AG04450 (cell line): ENCODE measurements around the gene MPV17L. TPM values are rescaled to one million over a fixed set of nuclear protein-coding genes. Genes with fewer than 3 reads are reported as not detected.
A peak's percentile ranks its signal among the peaks of the same experiment; 100 is the strongest.
"Not testable (repeated sequence)": the region's sequence is repeated elsewhere in the genome, so short reads cannot be mapped to it uniquely, and the experiment has no call there.

Experiments
- CTCF ChIA-PET: fragments of 300-600, 350-600 bp; formaldehyde crosslinking; extraction: SDS; loops from one replicate; lab custom pipeline; 2022; ENCODE audit warnings: antibody characterized with exemption, inconsistent platforms; lab: Charles Lee
- POLR2A ChIA-PET: fragments of 350-600 bp; formaldehyde crosslinking; extraction: SDS; loops from one replicate; lab custom pipeline; 2021; ENCODE audit warnings: antibody characterized with exemption, inconsistent platforms; lab: Yijun Ruan, JAX
- DNase-seq: peaks from one replicate; pipeline ENCODE4 v3.0.0-alpha.2; 2011; ENCODE audit warnings: low read depth, low spot score
- H3K27ac ChIP-seq: one replicate; pipeline ENCODE4 v1.5.1; 2012; ENCODE audit warnings: low read depth, low read length, control low read depth
- H3K27me3 ChIP-seq: one replicate; pipeline ENCODE4 v1.6.0; 2012; ENCODE audit warnings: low read length; ENCODE audit not compliant: control insufficient read depth, insufficient read depth
- H3K4me3 ChIP-seq: 2 replicates; pipeline ENCODE4 v1.5.1; 2011; ENCODE audit warnings: mild to moderate bottlenecking, low read depth, low read length, control low read depth
- H3K9me3 ChIP-seq: 2 replicates; pipeline ENCODE4 v1.5.1; 2012; ENCODE audit warnings: low read length; ENCODE audit not compliant: control insufficient read depth, insufficient read depth
- polyA plus RNA-seq: library from polyadenylated mRNA; depleted of rRNA; stranded (reverse); fragments of >200 nt; gene quantifications from 2 replicates; pipeline ENCODE4 v1.2.3, GENCODE V29; 2011
- TF ChIP-seq, protein P1 (sequence below): IDR thresholded peaks from 2 replicates; pipeline ENCODE4 v1.5.1; 2011; ENCODE audit warnings: low read depth, low read length, control low read depth, inconsistent platforms

MPV17L gene
- polyA plus RNA-seq, 1 experiment: 0.11 TPM

DNA sequence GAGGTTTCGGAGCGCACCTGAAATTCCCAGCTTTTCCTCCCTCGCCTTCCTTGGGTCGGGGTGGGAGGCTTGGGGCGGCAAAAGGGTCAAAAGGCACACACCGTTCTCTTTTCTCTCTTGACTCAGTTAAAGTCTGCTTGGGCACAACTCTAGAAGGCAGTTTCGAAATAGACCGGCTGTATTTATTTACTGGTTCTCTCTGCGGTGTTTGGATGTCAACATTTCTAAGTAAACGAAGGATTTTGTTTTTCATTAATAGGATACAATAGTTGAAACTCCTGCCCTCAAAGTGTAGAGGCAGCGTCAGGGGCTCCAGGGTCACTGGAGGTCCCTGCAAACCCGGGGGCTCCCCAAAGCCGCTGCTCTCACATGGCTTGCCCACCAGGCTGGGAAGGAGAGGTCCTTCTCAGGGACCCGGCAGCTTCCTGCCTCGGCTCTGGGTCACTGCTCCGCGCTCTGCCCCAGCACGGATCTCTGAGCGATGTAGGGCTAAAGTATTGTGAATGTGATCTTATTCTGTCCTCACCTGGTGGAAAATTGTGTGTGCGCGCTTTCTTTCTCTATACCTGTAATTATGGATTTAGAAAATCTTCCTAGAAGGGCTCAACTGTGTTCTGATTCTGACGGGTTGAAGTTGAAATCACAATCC lies 39.8 kb downstream of the MPV17L start:
- peak overlapping the region; percentile 93 for H3K4me3 ChIP-seq
- DNase-seq: no peak
- no peaks in the 10 kb centered on the region for H3K27me3 ChIP-seq
- TF ChIP-seq, protein P1, sequence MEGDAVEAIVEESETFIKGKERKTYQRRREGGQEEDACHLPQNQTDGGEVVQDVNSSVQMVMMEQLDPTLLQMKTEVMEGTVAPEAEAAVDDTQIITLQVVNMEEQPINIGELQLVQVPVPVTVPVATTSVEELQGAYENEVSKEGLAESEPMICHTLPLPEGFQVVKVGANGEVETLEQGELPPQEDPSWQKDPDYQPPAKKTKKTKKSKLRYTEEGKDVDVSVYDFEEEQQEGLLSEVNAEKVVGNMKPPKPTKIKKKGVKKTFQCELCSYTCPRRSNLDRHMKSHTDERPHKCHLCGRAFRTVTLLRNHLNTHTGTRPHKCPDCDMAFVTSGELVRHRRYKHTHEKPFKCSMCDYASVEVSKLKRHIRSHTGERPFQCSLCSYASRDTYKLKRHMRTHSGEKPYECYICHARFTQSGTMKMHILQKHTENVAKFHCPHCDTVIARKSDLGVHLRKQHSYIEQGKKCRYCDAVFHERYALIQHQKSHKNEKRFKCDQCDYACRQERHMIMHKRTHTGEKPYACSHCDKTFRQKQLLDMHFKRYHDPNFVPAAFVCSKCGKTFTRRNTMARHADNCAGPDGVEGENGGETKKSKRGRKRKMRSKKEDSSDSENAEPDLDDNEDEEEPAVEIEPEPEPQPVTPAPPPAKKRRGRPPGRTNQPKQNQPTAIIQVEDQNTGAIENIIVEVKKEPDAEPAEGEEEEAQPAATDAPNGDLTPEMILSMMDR: no peak
- no peaks in the 10 kb centered on the region; the same call in 1 of the 2 replicates for H3K9me3 ChIP-seq
- peak overlapping the region; percentile 21 for H3K27ac ChIP-seq
- POLR2A ChIA-PET: no interaction called here
- CTCF ChIA-PET: no interaction called here

DNA sequence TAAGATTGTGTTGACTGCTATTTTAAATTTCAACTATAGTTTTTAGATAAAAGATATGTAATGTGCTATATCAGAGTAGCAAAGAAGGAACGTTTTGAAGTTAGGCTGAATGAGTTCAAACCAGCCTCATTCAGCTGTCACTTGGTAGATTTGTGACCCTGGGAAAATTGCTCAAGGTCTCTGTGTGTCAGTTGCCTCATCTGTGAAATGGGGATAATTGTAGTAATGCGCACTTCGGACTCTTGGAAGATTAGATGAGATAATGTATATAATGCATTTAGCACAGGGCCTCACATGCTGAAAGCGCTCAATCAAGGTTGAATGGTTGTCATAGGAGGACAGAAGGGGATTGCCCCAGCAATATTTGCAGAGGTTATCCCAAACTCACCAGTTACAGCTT lies 43.5 kb downstream of the MPV17L start:
- Histone ChIP-seq H3K27ac (no peak overlapping the region), H3K9me3 (no peaks in the 10 kb centered on the region; the same call in 1 of the 2 replicates), H3K4me3 (no peak overlapping the region), H3K27me3 (no peaks in the 10 kb centered on the region)
- TF ChIP-seq, protein P1: no peak
- DNase-seq: no peak
- ChIA-PET CTCF (interaction anchor here (0.6 to 1.5 kb wide), 3 partner anchors 11 to 318 kb away, joined by 3 to 16 read pairs (median 3); no protein-coding TSS in a partner anchor), POLR2A (no interaction called here)

DNA sequence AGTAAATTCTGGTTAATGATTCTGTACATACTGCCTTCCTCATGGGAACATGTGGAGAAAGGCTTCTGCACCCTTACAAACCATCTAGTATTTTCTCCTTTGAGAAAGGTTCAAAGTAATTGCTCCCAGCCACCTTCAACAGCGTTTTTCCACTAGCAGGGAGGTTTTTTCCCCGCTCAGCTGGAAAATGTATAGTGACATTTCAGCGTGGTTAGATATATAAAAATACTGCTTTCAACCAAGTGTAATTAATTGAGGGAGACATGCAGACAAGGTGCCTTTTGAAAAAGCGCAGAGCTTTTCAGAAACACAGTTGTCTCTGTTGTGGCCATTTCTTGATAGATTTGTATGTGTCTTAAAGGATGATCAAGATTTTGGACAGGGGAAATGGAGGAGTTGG lies 44.0 kb downstream of the MPV17L start:
- ChIA-PET POLR2A (interaction anchor here (0.7 kb wide), 1 partner anchor 12 kb away, joined by 3 read pairs; no protein-coding TSS in a partner anchor), CTCF (interaction anchor here (0.6 to 1.5 kb wide), 3 partner anchors 12 to 317 kb away, joined by 3 to 16 read pairs (median 3); no protein-coding TSS in a partner anchor)
- TF ChIP-seq, protein P1: no peak
- Histone ChIP-seq H3K27ac (peak overlapping the region; percentile 68), H3K27me3 (no peaks in the 10 kb centered on the region), H3K4me3 (no peak overlapping the region), H3K9me3 (no peaks in the 10 kb centered on the region; the same call in 1 of the 2 replicates)
- no peak for DNase-seq

DNA sequence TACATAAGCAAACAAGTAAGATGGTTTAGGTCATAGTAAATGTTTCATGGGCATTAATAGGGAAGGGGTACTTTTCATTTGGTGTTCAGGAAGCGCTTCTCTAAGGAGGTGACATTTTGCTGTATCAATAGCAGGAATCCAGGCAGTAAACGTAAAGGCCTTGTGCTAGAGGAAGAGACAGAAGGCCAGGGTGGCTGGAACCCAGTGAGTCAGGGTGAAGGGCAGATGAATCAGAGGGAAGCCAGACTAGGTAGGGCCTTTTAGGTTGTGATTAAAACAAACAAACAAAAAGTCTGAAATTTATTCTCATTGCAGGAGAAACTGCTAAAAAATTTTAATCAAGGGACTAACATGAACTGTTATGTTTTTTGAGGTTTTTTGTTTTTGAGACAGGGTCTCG lies 45.3 kb downstream of the MPV17L start:
- ChIA-PET CTCF (no interaction called here), POLR2A (no interaction called here)
- DNase-seq: no peak

DNA sequence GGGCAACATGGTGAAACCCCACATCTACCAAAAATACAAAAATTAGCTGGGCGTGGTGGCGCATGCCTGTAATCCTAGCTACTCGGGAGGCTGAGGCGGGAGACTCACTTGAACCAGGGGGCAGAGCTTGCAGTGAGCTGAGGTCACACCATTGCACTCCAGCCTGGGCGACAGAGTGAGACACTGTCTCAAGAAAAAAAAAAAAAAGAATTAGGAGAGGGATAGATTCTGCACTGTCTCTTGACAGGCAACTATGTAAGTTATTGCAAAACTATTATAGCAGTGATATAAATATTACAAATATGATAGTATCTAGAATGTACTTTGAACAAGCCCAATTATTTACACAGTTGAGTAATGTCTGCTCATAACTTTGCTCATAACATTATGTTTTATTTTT lies 46.6 kb downstream of the MPV17L start:
- H3K27ac ChIP-seq, CTCF ChIA-PET, H3K4me3 ChIP-seq, H3K9me3 ChIP-seq, H3K27me3 ChIP-seq, DNase-seq, POLR2A ChIA-PET: not testable (repeated sequence)

More for the DNA sequence above, 45.3 kb downstream of the MPV17L start:
- no peaks in the 10 kb centered on the region for H3K27me3 ChIP-seq
- H3K4me3 ChIP-seq: no peak overlapping the region
- TF ChIP-seq, protein P1: no peak
- peak overlapping the region; percentile 59 for H3K27ac ChIP-seq
- no peaks in the 10 kb centered on the region; the same call in 1 of the 2 replicates for H3K9me3 ChIP-seq
